Spleen (tissue), 11 donors: ENCODE measurements around the gene TACR2. TPM values are rescaled to one million over a fixed set of nuclear protein-coding genes. Genes with fewer than 3 reads are reported as not detected.

Experiments
- DNase-seq: peaks from one replicate; pipeline ENCODE4 v3.0.0-alpha.2; 2020
- H3K27ac ChIP-seq, 8 donors: fragments of 200-600 bp; sonication (generic) in 7 of 8; 1 replicate in 4 of 8; 2 replicates in 4 of 8; pipeline versions ENCODE4 v1.5.0 to v1.8.0; 2016 to 2021; ENCODE audit warnings: inconsistent platforms in 4 of 8, mild to moderate bottlenecking in 4 of 8, moderate library complexity in 1 of 8
- H3K27me3 ChIP-seq, 7 donors: fragments of 200-600 bp; sonication (generic) in 6 of 7; replicated peaks in 1 of 7; 1 replicate in 4 of 7; 2 replicates in 3 of 7; pipeline versions ENCODE4 v1.5.0 to v1.8.0; 2016 to 2021; ENCODE audit warnings: inconsistent platforms in 3 of 7, mild to moderate bottlenecking in 1 of 7
- H3K36me3 ChIP-seq, 6 donors: fragments of 200-600 bp; sonication (generic) in 5 of 6; 1 replicate in 4 of 6; 2 replicates in 2 of 6; pipeline versions ENCODE4 v1.5.0 to v1.8.0; 2016 to 2021; ENCODE audit warnings: inconsistent platforms in 2 of 6
- H3K4me1 ChIP-seq, 6 donors: fragments of 200-600 bp; sonication (generic) in 5 of 6; 1 replicate in 3 of 6; 2 replicates in 3 of 6; pipeline versions ENCODE4 v1.5.0 to v1.8.0; 2016 to 2021; ENCODE audit warnings: inconsistent platforms in 3 of 6
- H3K4me3 ChIP-seq, 8 donors: fragments of 200-600 bp; sonication (generic) in 7 of 8; 1 replicate in 4 of 8; 2 replicates in 4 of 8; pipeline versions ENCODE4 v1.5.0 to v1.8.0; 2016 to 2021; ENCODE audit warnings: inconsistent platforms in 4 of 8, mild to moderate bottlenecking in 4 of 8, moderate library complexity in 2 of 8
- H3K9me3 ChIP-seq, 8 donors: fragments of 200-600 bp; sonication (generic) in 7 of 8; 1 replicate in 4 of 8; 2 replicates in 4 of 8; pipeline versions ENCODE4 v1.5.0 to v1.8.0; 2016 to 2021; ENCODE audit warnings: inconsistent platforms in 4 of 8
- POLR2A ChIP-seq, 3 donors: fragments of 450-650 bp; IDR thresholded peaks; one replicate each; pipeline ENCODE4 v1.5.1; 2017; ENCODE audit warnings: antibody characterized with exemption in 3 of 3, mild to moderate bottlenecking in 1 of 3
- POLR2AphosphoS5 ChIP-seq, 3 donors: sonication (generic); formaldehyde crosslinking; IDR thresholded peaks; one replicate each; pipeline ENCODE4 v1.5.1; 2017; ENCODE audit warnings: antibody characterized with exemption in 3 of 3
- WGBS, 5 donors: extraction: QIAGEN DNeasy Blood & Tissue Kit in 3 of 5; methylation state at CpG; one replicate each; pipeline versions ENCODE4 v1.1.5 to v1.1.7; 2013 to 2018; 5-methylcytosine and 5-hydroxymethylcytosine counted together
- intact Hi-C: fragments of 100-400 bp; cut with DNase I; formaldehyde crosslinking; loops from one replicate; pipeline ENCODE4 v1.15.0; 2023; ENCODE audit warnings: low total_unique reads
- polyA plus RNA-seq, 3 donors: library from polyadenylated mRNA; stranded (reverse); fragments of 200-250 nt; gene quantifications; one replicate each; pipeline ENCODE4 v1.2.1, GENCODE V29; 2013
- total RNA-seq, 7 donors: library from RNA; depleted of rRNA in 3 of 7; stranded (reverse); fragments of >200 nt in 3 of 7; fragmentation: NEBNext Ultra II Directional in 4 of 7; extraction: Animal tissue kit (Norgen Biotek cat#: 25700) in 4 of 7; gene quantifications; one replicate each; pipeline versions ENCODE4 v1.1.0 to v1.2.1, GENCODE V29; 2016 to 2021
- TF ChIP-seq, protein P1 (sequence below), 11 experiments: fragments of 200-600 bp in 7 of 11; fragments of 450-650 bp in 4 of 11; sonication (generic) in 4 of 11; IDR thresholded peaks in 8 of 11; conservative IDR thresholded peaks in 3 of 11; 1 replicate in 7 of 11; 2 replicates in 4 of 11; pipeline versions ENCODE4 v1.4.0 to v1.8.0; 2016 to 2021; ENCODE audit warnings: antibody characterized with exemption in 11 of 11, inconsistent platforms in 4 of 11, mild to moderate bottlenecking in 1 of 11
- donor health status: healthy with polysubstance abuse.
- donor health status: DM: no; HTN: no; CAD: no; lungs with moderate emphysema.
- donor health status: DM: no; HTN: no; CAD: no.
- donor health status: Bipolar disorder and iron deficiency.
- donor health status: healthy.
- donor health status: DM: no; HTN: no; CAD: no.
- donor health status: DM: yes; HTN: yes; CAD: no.

Gene TACR2
- total and polyA plus RNA-seq, 10 donors = 0.15 to 0.52 (median 0.30) TPM; not detected in 4

DNA sequence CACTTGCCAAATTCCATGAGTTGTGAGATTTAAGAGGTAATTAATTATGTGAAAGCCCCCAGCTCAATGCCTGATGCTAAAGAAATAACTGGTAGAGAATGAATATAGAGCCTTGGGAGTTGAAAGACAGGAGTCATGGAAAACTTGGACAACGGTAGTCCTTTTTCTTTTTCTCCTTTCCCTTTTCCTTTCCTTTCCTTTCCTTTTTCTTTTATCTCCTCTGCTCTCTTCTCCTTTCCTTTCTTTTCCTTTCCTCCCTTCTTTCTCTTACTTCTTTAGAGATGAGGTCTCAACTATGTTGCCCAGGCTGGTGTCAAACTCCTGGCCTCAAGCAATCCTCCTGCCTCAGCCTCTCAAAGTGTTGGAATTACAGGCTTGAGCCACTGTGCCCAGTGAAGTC is 26.6 kb upstream of the TACR2 start:
- intact Hi-C loops = no loop called here
- no peak for DNase-seq
- WGBS, 5 donors = 71 to 95% (median 91%) methylated on average over 1 of the region's 1 CpG
- H3K4me1 ChIP-seq = peaks cover 0 to 23% (median 6%) of the 10 kb centered on the region in 6 donors
- TF ChIP-seq, protein P1, sequence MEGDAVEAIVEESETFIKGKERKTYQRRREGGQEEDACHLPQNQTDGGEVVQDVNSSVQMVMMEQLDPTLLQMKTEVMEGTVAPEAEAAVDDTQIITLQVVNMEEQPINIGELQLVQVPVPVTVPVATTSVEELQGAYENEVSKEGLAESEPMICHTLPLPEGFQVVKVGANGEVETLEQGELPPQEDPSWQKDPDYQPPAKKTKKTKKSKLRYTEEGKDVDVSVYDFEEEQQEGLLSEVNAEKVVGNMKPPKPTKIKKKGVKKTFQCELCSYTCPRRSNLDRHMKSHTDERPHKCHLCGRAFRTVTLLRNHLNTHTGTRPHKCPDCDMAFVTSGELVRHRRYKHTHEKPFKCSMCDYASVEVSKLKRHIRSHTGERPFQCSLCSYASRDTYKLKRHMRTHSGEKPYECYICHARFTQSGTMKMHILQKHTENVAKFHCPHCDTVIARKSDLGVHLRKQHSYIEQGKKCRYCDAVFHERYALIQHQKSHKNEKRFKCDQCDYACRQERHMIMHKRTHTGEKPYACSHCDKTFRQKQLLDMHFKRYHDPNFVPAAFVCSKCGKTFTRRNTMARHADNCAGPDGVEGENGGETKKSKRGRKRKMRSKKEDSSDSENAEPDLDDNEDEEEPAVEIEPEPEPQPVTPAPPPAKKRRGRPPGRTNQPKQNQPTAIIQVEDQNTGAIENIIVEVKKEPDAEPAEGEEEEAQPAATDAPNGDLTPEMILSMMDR (IDR thresholded peaks at IDR 0.05 in 8 of 11, conservative IDR thresholded peaks at IDR 0.05 in 3 of 11) = no peak
- no peak for TF ChIP-seq POLR2AphosphoS5 (IDR thresholded peaks at IDR 0.05)
- TF ChIP-seq POLR2A (IDR thresholded peaks at IDR 0.05) = no peak
- H3K36me3 ChIP-seq = no peaks in the 10 kb centered on the region
- H3K9me3 ChIP-seq = no peaks in the 10 kb centered on the region
- no peak overlapping the region for H3K27ac ChIP-seq
- H3K4me3 ChIP-seq = no peak overlapping the region
- no peaks in the 10 kb centered on the region for H3K27me3 ChIP-seq

DNA sequence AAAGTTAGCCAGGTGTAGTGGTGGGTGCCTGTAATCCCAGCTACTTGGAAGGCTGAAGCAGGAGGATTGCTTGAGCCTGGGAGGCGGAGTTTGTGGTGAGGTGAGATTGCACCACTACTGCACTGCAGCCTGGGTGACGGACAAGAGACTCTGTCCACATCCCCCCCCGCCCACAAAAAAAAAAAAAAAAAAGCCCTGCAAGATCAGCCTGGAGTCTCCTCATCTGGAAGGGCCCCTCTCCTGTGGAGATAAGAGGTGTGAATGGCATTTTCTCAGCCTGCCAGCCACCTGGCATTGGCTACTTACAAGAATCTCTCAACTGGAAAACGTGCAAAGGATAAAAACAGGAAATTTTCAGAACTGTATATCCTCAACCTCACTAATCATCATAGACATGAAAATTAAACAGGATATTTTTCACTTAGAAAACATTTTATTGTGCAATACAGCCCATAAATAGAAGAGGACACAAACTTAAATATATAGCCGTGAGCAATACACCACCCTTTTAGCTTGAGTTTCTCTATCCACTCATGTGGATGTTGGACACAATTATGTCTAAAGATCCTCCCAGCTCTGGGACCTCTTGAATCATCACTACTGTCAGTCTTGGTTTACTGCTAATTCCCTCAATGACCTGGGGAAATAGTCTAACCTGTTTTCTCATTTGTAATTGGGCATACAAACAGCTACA is 23.2 kb upstream of the TACR2 start:
- intact Hi-C loops = no loop called here
- Histone ChIP-seq H3K4me1 (peaks cover 0 to 22% (median 7%) of the 10 kb centered on the region in 6 donors), H3K9me3 (no peaks in the 10 kb centered on the region), H3K27ac (no peak overlapping the region), H3K4me3 (no peak overlapping the region), H3K27me3 (no peaks in the 10 kb centered on the region), H3K36me3 (no peaks in the 10 kb centered on the region)
- TF ChIP-seq POLR2A (IDR thresholded peaks at IDR 0.05) (no peak), POLR2AphosphoS5 (IDR thresholded peaks at IDR 0.05) (no peak)
- TF ChIP-seq, protein P1 (IDR thresholded peaks at IDR 0.05 in 8 of 11, conservative IDR thresholded peaks at IDR 0.05 in 3 of 11) = no peak
- WGBS, 5 donors = 30 to 60% (median 40%) methylated on average over 5 of the region's 5 CpGs
- DNase-seq = peak; percentile 51

DNA sequence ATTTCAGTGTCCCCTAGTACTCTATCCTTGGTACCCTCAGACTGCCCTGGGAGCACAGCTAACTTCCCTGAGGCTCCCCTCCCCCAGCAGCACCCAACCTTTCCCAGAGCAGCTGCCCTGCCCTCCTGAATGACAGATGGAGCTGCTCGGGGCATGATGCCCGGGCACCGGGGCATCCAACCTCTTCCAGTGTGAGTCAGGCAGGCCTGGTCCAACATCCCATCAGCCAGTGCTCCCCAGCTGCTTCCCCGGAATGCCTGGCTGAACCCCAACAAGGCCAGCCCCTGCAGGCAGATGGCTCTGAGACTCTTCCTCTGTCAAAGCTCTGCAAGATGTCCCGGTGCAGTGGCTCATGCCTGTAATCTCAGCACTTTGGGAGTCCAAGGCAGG is 22.6 kb upstream of the TACR2 start:
- H3K36me3 ChIP-seq = no peaks in the 10 kb centered on the region
- H3K4me1 ChIP-seq = peaks cover 0 to 22% (median 7%) of the 10 kb centered on the region in 6 donors
- intact Hi-C loops = no loop called here
- TF ChIP-seq, protein P1 (IDR thresholded peaks at IDR 0.05 in 8 of 11, conservative IDR thresholded peaks at IDR 0.05 in 3 of 11) = no peak
- TF ChIP-seq POLR2A (IDR thresholded peaks at IDR 0.05) (no peak), POLR2AphosphoS5 (IDR thresholded peaks at IDR 0.05) (no peak)
- no peaks in the 10 kb centered on the region for H3K9me3 ChIP-seq
- no peaks in the 10 kb centered on the region for H3K27me3 ChIP-seq
- peak; percentile 75 for DNase-seq
- 77 to 91% (median 79%) methylated on average over 5 of the region's 5 CpGs for WGBS, 5 donors
- no peak overlapping the region for H3K4me3 ChIP-seq
- no peak overlapping the region for H3K27ac ChIP-seq

DNA sequence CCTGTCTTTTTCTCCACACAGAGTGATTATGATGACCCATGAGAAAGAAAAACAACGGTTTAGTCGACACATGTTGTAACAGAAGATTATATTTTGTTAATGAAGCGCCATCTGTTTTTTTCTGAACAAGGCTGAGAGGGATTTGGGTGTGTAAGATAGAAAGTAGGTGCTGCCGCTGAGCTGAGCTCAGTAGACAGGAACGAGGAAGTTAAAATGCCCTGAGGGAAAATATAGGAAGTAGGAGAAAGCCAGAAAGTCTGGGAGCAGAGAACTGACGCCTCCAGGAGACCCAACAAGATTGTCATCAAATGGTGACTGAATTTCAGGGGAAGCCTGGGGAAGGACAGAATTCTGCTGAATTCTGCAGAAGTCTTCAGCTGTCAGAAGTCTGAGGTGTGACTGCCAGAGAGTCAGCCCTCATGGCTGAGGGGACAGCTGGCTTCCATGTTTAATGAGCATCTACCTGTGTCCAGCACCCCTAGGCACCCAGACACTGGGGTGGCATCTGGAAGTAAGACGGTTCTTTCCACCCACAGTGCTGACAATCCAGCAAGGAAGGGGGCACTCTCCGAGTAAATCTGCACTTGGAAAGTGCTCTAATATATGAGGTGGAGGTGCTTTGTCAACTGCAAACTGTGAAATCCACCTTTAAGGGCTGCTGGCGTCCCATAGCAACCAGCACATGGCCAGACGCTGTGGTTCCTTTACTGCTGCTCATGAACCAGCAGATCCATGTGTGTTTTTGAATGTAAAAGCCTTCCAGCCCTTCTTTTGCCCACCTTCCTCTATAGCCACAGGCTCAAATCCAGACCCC is 22.0 kb upstream of the TACR2 start:
- no peaks in the 10 kb centered on the region for H3K9me3 ChIP-seq
- WGBS, 5 donors = 44 to 51% (median 47%) methylated on average over 10 of the region's 10 CpGs
- H3K27me3 ChIP-seq = no peaks in the 10 kb centered on the region
- no peak overlapping the region for H3K27ac ChIP-seq
- intact Hi-C loops = no loop called here
- no peak overlapping the region for H3K4me3 ChIP-seq
- peak; percentile 27 for DNase-seq
- TF ChIP-seq, protein P1 (IDR thresholded peaks at IDR 0.05 in 8 of 11, conservative IDR thresholded peaks at IDR 0.05 in 3 of 11) = no peak
- no peak for TF ChIP-seq POLR2A (IDR thresholded peaks at IDR 0.05)
- TF ChIP-seq POLR2AphosphoS5 (IDR thresholded peaks at IDR 0.05) = no peak
- no peaks in the 10 kb centered on the region for H3K36me3 ChIP-seq
- peaks cover 0 to 22% (median 7%) of the 10 kb centered on the region in 6 donors for H3K4me1 ChIP-seq
